ENCODE results near the gene HAPSTR1.
"Not testable (repeated sequence)": the region's sequence is repeated elsewhere in the genome, so short reads cannot be mapped to it uniquely, and the experiment has no call there.

The HAPSTR1 gene

GRCh38 chr16:9072806-9073341, 18.6 kb upstream of the HAPSTR1 start:
- Histone ChIP-seq H3K4me3 (ENCODE audit: low read depth in 1 of 2, low read length in 2 of 2) (no peak overlapping the region), H3K27me3 (ENCODE audit: low read depth, low read length) (no peaks in the 10 kb centered on the region), H3K4me1 (ENCODE audit: control insufficient read depth in 1 of 2, insufficient read depth in 2 of 2, low read length in 2 of 2) (no peaks in the 10 kb centered on the region), H3K36me3 (ENCODE audit: control insufficient read depth in 1 of 2, insufficient read depth in 2 of 2, low read length in 2 of 2) (no peaks in the 10 kb centered on the region), H3K9me3 (ENCODE audit: control insufficient read depth in 1 of 2, low read length in 2 of 2) (no peaks in the 10 kb centered on the region), H3K27ac (ENCODE audit: low read length) (no peak overlapping the region)

- Histone ChIP-seq H3K27me3 (ENCODE audit: low read depth, low read length) (no peaks in the 10 kb centered on the region), H3K9me3 (ENCODE audit: control insufficient read depth in 1 of 2, low read length in 2 of 2) (no peaks in the 10 kb centered on the region), H3K36me3 (ENCODE audit: control insufficient read depth in 1 of 2, insufficient read depth in 2 of 2, low read length in 2 of 2) (no peaks in the 10 kb centered on the region), H3K27ac (ENCODE audit: low read length) (no peak overlapping the region), H3K4me3 (ENCODE audit: low read depth in 1 of 2, low read length in 2 of 2) (no peak overlapping the region), H3K4me1 (ENCODE audit: control insufficient read depth in 1 of 2, insufficient read depth in 2 of 2, low read length in 2 of 2) (no peaks in the 10 kb centered on the region)
These were observed 16.0 kb upstream of the HAPSTR1 start for GRCh38 chr16:9075299-9076071.

DNA sequence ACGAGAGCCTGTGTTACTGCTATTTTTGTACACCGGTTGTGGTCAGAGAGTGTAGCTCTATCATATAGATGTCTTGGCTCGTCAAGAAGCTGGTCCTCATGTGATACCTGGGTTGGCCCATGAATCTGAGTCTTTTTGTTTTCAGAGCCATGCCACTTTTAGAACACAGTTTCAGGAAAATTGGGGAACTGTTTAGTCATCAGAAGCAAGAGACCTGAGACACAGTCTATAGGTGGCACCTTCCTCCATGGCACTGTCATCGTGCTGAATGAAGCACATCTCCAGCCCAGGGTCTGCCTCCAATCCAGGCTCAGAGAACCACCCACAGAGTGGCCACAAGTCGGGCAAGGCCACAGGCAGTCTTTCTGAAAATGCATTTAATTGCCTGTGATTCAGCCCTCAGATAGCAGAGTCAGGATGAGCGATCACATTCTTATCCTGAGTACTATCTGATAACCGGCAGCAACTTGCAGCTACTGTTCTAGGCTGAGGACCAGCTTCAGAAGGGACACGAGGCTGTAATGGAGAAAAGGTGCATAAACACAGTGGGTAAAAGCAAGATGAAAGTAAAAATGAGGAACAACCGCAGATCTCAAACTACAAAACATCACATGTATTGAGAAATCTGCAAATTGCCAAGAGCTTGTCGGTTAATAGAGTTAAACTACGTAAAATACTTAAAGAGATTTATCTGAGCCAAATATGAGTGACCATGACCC, 14.2 kb upstream of the HAPSTR1 start:
- Histone ChIP-seq H3K36me3 (ENCODE audit: control insufficient read depth in 1 of 2, insufficient read depth in 2 of 2, low read length in 2 of 2) (no peaks in the 10 kb centered on the region), H3K4me3 (ENCODE audit: low read depth in 1 of 2, low read length in 2 of 2) (no peak overlapping the region), H3K4me1 (ENCODE audit: control insufficient read depth in 1 of 2, insufficient read depth in 2 of 2, low read length in 2 of 2) (no peaks in the 10 kb centered on the region), H3K9me3 (ENCODE audit: control insufficient read depth in 1 of 2, low read length in 2 of 2) (no peaks in the 10 kb centered on the region), H3K27ac (ENCODE audit: low read length) (no peak overlapping the region), H3K27me3 (ENCODE audit: low read depth, low read length) (no peaks in the 10 kb centered on the region)

GRCh38 chr16:9078467-9079429, 12.7 kb upstream of the HAPSTR1 start:
- not testable (repeated sequence) for H3K4me3 ChIP-seq (ENCODE audit: low read depth in 1 of 2, low read length in 2 of 2); H3K27me3 ChIP-seq (ENCODE audit: low read depth, low read length); H3K4me1 ChIP-seq (ENCODE audit: control insufficient read depth in 1 of 2, insufficient read depth in 2 of 2, low read length in 2 of 2); H3K27ac ChIP-seq (ENCODE audit: low read length); H3K9me3 ChIP-seq (ENCODE audit: control insufficient read depth in 1 of 2, low read length in 2 of 2); H3K36me3 ChIP-seq (ENCODE audit: control insufficient read depth in 1 of 2, insufficient read depth in 2 of 2, low read length in 2 of 2)

- Histone ChIP-seq H3K4me1 (ENCODE audit: control insufficient read depth in 1 of 2, insufficient read depth in 2 of 2, low read length in 2 of 2) (no peaks in the 10 kb centered on the region), H3K4me3 (ENCODE audit: low read depth in 1 of 2, low read length in 2 of 2) (no peak overlapping the region), H3K9me3 (ENCODE audit: control insufficient read depth in 1 of 2, low read length in 2 of 2) (no peaks in the 10 kb centered on the region), H3K27me3 (ENCODE audit: low read depth, low read length) (no peaks in the 10 kb centered on the region), H3K36me3 (ENCODE audit: control insufficient read depth in 1 of 2, insufficient read depth in 2 of 2, low read length in 2 of 2) (no peaks in the 10 kb centered on the region), H3K27ac (ENCODE audit: low read length) (no peak overlapping the region)
These were observed 12.0 kb upstream of the HAPSTR1 start for GRCh38 chr16:9079430-9079812.

GRCh38 chr16:9081158-9081557, 10.3 kb upstream of the HAPSTR1 start:
- Histone ChIP-seq H3K4me1 (ENCODE audit: control insufficient read depth in 1 of 2, insufficient read depth in 2 of 2, low read length in 2 of 2) (no peaks in the 10 kb centered on the region), H3K4me3 (ENCODE audit: low read depth in 1 of 2, low read length in 2 of 2) (no peak overlapping the region), H3K9me3 (ENCODE audit: control insufficient read depth in 1 of 2, low read length in 2 of 2) (no peaks in the 10 kb centered on the region), H3K27ac (ENCODE audit: low read length) (no peak overlapping the region), H3K36me3 (ENCODE audit: control insufficient read depth in 1 of 2, insufficient read depth in 2 of 2, low read length in 2 of 2) (no peaks in the 10 kb centered on the region), H3K27me3 (ENCODE audit: low read depth, low read length) (no peaks in the 10 kb centered on the region)

DNA sequence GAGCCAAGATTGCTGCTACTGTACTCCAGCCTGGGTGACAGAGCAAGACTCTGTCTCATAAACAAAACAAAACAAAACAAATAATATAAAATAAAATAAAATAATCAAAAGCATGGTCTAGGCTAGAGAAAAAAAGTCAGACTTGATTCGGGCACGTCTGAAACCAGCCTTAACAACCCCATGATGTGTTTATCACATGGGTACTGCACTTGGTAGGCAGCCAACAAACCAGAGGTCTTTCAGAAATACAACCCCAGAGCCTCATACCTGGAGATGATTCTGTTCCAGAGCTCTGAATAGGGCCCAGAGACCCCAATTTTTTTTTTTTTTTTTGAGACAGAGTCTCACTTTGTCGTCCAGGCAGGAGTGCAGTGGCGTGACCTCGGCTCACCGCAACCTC, 9.6 kb upstream of the HAPSTR1 start:
- no peaks in the 10 kb centered on the region for H3K4me1 ChIP-seq (ENCODE audit: control insufficient read depth in 1 of 2, insufficient read depth in 2 of 2, low read length in 2 of 2)
- no peaks in the 10 kb centered on the region for H3K27me3 ChIP-seq (ENCODE audit: low read depth, low read length)
- no peaks in the 10 kb centered on the region for H3K36me3 ChIP-seq (ENCODE audit: control insufficient read depth in 1 of 2, insufficient read depth in 2 of 2, low read length in 2 of 2)
- H3K27ac ChIP-seq (ENCODE audit: low read length), result no peak overlapping the region
- no peaks in the 10 kb centered on the region for H3K9me3 ChIP-seq (ENCODE audit: control insufficient read depth in 1 of 2, low read length in 2 of 2)
- no peak overlapping the region for H3K4me3 ChIP-seq (ENCODE audit: low read depth in 1 of 2, low read length in 2 of 2)

DNA sequence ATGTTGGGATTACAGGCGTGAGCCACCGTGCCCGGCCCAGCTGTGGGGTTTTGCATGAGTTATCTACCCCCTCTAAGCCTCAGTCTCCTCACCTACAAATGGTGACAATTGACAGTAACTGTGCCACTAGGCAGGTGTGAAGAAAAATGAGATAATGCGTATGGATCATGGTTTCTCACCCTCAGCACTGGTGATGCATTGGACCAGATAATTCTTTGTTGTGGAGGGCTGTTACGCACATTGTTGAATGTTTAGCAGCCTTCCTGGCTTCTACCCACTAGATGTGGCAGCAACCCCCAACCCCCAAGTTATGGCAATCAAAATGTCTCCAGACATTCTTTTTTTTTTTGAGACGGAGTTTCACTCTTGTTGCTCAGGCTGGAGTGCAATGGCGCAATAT, 9.0 kb upstream of the HAPSTR1 start:
- H3K36me3 ChIP-seq (ENCODE audit: control insufficient read depth in 1 of 2, insufficient read depth in 2 of 2, low read length in 2 of 2), result no peaks in the 10 kb centered on the region
- no peaks in the 10 kb centered on the region for H3K9me3 ChIP-seq (ENCODE audit: control insufficient read depth in 1 of 2, low read length in 2 of 2)
- H3K4me1 ChIP-seq (ENCODE audit: control insufficient read depth in 1 of 2, insufficient read depth in 2 of 2, low read length in 2 of 2), result no peaks in the 10 kb centered on the region
- no peak overlapping the region for H3K4me3 ChIP-seq (ENCODE audit: low read depth in 1 of 2, low read length in 2 of 2)
- H3K27me3 ChIP-seq (ENCODE audit: low read depth, low read length), result no peaks in the 10 kb centered on the region
- no peak overlapping the region for H3K27ac ChIP-seq (ENCODE audit: low read length)

- H3K4me1 ChIP-seq (ENCODE audit: control insufficient read depth in 1 of 2, insufficient read depth in 2 of 2, low read length in 2 of 2); H3K36me3 ChIP-seq (ENCODE audit: control insufficient read depth in 1 of 2, insufficient read depth in 2 of 2, low read length in 2 of 2); H3K27me3 ChIP-seq (ENCODE audit: low read depth, low read length); H3K9me3 ChIP-seq (ENCODE audit: control insufficient read depth in 1 of 2, low read length in 2 of 2); H3K27ac ChIP-seq (ENCODE audit: low read length); H3K4me3 ChIP-seq (ENCODE audit: low read depth in 1 of 2, low read length in 2 of 2): not testable (repeated sequence)
These were observed 3.7 kb upstream of the HAPSTR1 start for GRCh38 chr16:9087733-9088132.

DNA sequence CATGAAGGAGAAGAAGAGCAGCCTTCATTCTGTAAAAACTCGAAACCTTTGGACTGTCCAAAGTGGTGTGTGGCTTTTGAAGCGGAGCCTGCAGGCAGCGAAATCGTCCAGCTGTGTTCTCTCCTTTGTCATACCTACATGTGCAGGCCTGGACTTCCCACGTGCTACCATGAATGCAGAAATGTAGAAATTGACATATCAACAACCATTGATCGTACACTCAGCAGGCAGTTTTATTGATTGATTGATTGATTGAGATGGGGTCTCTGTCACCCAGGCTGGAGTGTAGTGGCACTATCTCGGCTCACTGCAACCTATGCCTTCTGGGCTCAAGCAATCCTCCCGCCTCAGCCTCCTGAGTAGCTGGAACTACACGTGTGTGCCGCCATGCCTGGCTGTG, 2.6 kb upstream of the HAPSTR1 start:
- no peak overlapping the region for H3K27ac ChIP-seq (ENCODE audit: low read length)
- peaks cover 0 to 8% of the 10 kb centered on the region in 2 donors for H3K4me1 ChIP-seq (ENCODE audit: control insufficient read depth in 1 of 2, insufficient read depth in 2 of 2, low read length in 2 of 2)
- no peaks in the 10 kb centered on the region for H3K27me3 ChIP-seq (ENCODE audit: low read depth, low read length)
- H3K9me3 ChIP-seq (ENCODE audit: control insufficient read depth in 1 of 2, low read length in 2 of 2), result no peaks in the 10 kb centered on the region
- H3K36me3 ChIP-seq (ENCODE audit: control insufficient read depth in 1 of 2, insufficient read depth in 2 of 2, low read length in 2 of 2), result no peaks in the 10 kb centered on the region
- H3K4me3 ChIP-seq (ENCODE audit: low read depth in 1 of 2, low read length in 2 of 2), result no peak overlapping the region

DNA sequence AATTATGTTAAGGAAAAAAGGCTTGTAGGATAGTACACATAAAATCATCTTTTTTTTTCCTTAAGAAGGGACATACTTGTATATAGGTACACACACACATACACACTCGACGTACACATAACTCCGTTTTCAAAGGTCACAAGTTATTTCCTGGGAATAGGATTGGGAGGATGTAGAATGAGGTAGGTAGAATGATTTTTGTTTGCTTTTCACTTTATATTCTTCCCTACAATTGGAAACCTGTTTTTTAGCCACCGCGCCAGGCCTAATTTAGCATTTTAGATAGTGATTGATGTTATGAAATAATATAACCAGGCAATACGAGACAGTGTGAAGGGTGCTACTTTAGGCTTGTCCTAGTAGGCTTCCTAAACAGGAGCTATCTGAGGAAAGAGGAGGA, 1.8 kb upstream of the HAPSTR1 start:
- H3K27ac ChIP-seq (ENCODE audit: low read length), result no peak overlapping the region
- no peaks in the 10 kb centered on the region for H3K36me3 ChIP-seq (ENCODE audit: control insufficient read depth in 1 of 2, insufficient read depth in 2 of 2, low read length in 2 of 2)
- H3K9me3 ChIP-seq (ENCODE audit: control insufficient read depth in 1 of 2, low read length in 2 of 2), result no peaks in the 10 kb centered on the region
- peaks cover 6 to 16% of the 10 kb centered on the region in 2 donors for H3K4me1 ChIP-seq (ENCODE audit: control insufficient read depth in 1 of 2, insufficient read depth in 2 of 2, low read length in 2 of 2)
- no peak overlapping the region for H3K4me3 ChIP-seq (ENCODE audit: low read depth in 1 of 2, low read length in 2 of 2)
- H3K27me3 ChIP-seq (ENCODE audit: low read depth, low read length), result no peaks in the 10 kb centered on the region

Measured in muscle layer of duodenum (tissue), 2 donors.